Erythroblast (primary cell): Measurements from ENCODE around the gene ATP8B3.

ENCODE experiments used
- GATA1 ChIP-seq: IDR thresholded peaks from 2 replicates; pipeline ENCODE4 v1.6.1; 2011; ENCODE audit warnings: low read depth, mild to moderate bottlenecking, control low read depth, low read length, moderate library complexity
- POLR2A ChIP-seq: IDR thresholded peaks from 2 replicates; pipeline ENCODE4 v1.6.1; 2011; ENCODE audit warnings: mild to moderate bottlenecking, low read length

GRCh38 chr19:1855040-1855827, 43.2 kb upstream of the ATP8B3 start:
- TF ChIP-seq POLR2A (peak; percentile 85), GATA1 (no peak)
